ENCODE data around the gene MUC5AC.
"Not testable (repeated sequence)": the region's sequence is repeated elsewhere in the genome, so short reads cannot be mapped to it uniquely, and the experiment has no call there.

Gene MUC5AC

DNA sequence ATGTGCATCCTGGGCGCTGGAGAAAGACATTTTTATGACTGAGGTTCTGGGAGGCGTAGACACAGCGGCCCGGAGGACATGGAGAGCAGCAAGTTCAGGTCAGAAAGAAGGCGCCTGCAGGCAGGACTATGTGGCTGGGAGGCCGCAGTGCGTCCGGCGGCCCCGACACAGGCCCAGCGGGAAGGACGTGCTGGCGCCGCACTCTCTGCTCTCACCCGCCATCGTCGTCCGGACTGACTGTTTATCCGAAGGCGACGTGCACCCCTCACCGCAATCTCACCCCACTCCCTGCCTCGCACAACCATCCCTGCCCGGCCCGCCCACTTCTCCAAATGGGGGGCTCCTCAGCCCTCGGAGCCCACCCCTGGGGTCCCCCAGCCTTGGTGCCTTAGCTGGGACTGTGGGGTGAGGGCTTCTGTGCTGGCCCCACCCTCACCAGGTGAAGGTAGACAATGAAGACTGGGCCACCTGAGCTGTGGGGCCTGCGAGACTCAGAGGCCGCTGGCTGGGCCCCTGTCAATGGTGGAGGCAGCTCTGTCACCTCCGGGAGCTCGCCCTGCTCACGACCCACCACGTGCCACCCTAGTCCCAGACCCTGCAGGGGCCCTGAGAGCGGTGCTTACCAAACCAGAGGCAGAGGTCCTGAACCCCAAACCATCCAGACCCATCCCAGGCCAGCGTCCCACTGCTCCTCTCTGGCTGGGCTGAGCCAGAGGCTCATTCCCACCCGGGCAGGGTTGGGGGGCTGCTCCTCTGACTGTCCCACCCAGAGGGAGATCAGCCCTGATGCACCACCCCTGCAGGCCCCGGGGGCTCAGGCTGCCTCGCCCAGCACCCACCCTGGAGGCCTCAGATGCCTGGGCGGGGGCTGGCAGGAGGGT lies 48.9 kb downstream of the MUC5AC start:
- no peak for DNase-seq (ENCODE audit: low read depth in 2 of 3, low spot score in 1 of 3)

GRCh38 chr11:1207401-1208143 lies 49.8 kb downstream of the MUC5AC start:
- DNase-seq (ENCODE audit: low read depth in 2 of 3, low spot score in 1 of 3) = no peak

DNA sequence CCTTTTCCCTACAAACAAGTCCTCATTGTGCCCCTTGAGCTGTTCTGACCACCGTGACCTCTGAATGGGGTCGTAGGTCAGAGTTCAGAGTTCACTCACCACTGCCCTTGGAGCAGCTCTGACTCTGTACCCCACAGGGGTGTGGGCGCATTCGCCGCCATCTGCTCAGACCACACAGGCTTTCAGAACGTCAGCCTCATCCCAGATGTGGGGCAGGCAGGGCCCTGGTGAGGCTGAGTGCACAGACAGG lies 50.3 kb downstream of the MUC5AC start:
- DNase-seq (ENCODE audit: low read depth in 2 of 3, low spot score in 1 of 3) = no peak

GRCh38 chr11:1208394-1209261 lies 50.9 kb downstream of the MUC5AC start:
- DNase-seq (ENCODE audit: low read depth in 2 of 3, low spot score in 1 of 3) = no peak

GRCh38 chr11:1209371-1210057 lies 51.8 kb downstream of the MUC5AC start:
- DNase-seq (ENCODE audit: low read depth in 2 of 3, low spot score in 1 of 3) = no peak

- no peak for DNase-seq (ENCODE audit: low read depth in 2 of 3, low spot score in 1 of 3)
These were observed 54.1 kb downstream of the MUC5AC start for GRCh38 chr11:1211838-1212237.

DNA sequence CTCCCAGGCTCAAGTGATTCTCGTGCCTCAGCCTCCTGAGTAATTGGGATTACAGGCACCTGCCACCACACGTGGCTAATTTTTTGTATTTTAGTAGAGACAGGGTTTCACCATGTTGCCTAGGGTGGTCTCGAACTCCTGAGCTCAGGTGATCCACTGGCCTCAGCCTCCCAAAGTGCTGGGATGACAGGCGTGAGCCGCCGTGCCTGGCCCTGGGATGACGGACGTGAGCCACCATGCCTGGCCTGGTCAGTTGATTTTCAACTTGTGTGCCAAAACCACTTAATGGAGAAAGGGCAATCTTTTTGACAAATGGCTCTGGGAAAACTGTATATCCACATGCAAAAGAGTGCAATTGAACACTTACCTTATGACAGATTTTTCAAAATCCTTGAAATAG lies 58.1 kb downstream of the MUC5AC start:
- not testable (repeated sequence) for DNase-seq (ENCODE audit: low read depth in 2 of 3, low spot score in 1 of 3)

DNA sequence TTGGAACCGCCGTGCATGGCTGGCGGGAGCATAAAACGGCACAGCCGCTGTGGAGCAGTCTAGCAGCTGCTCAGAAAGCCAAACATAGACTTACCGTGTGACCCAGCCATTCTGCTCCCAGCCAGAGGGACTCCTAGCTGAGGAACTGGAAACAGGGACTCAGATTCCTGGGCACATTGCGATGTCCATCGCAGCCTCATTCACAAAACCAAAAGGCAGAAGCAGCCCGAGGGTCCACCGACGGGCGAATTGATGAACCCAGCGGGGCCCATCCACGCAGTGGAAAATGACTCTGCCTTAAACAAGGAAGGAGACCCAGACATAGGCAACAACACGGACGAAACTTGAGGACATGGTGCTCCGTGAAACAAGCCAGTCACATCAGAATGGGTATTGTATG lies 59.4 kb downstream of the MUC5AC start:
- DNase-seq (ENCODE audit: low read depth in 2 of 3, low spot score in 1 of 3) = no peak

DNA sequence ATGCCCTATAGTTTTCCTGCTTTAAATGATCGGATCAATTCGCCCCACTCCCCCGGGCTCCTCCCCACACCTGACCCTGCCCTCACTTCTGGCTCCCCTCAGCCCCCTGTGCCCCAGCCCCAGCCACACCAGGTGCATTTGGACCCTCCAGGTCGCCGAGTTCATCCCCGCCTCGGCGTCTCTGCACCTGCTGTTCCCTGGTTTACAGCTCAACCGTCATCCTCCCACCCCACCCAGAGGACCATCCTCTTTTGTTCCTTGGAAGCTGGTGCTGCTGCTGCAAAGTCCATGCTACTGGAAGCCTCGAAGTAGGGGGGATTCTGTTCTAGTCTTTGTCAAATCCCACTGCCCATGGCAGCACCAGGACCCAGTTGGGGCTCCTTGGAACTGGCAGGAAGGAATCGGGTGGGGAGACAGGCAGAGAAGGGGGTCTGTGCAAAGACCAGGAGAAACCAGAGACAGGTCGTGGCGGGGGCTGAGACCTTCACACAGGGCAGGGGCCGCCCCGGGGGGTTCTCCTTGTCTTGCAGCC lies 60.6 kb downstream of the MUC5AC start:
- DNase-seq (ENCODE audit: low read depth in 2 of 3, low spot score in 1 of 3) = no peak

GRCh38 chr11:1218788-1219445 lies 61.2 kb downstream of the MUC5AC start:
- DNase-seq (ENCODE audit: low read depth in 2 of 3, low spot score in 1 of 3) = no peak

GRCh38 chr11:1219446-1219833 lies 61.7 kb downstream of the MUC5AC start:
- no peak for DNase-seq (ENCODE audit: low read depth in 2 of 3, low spot score in 1 of 3)

DNA sequence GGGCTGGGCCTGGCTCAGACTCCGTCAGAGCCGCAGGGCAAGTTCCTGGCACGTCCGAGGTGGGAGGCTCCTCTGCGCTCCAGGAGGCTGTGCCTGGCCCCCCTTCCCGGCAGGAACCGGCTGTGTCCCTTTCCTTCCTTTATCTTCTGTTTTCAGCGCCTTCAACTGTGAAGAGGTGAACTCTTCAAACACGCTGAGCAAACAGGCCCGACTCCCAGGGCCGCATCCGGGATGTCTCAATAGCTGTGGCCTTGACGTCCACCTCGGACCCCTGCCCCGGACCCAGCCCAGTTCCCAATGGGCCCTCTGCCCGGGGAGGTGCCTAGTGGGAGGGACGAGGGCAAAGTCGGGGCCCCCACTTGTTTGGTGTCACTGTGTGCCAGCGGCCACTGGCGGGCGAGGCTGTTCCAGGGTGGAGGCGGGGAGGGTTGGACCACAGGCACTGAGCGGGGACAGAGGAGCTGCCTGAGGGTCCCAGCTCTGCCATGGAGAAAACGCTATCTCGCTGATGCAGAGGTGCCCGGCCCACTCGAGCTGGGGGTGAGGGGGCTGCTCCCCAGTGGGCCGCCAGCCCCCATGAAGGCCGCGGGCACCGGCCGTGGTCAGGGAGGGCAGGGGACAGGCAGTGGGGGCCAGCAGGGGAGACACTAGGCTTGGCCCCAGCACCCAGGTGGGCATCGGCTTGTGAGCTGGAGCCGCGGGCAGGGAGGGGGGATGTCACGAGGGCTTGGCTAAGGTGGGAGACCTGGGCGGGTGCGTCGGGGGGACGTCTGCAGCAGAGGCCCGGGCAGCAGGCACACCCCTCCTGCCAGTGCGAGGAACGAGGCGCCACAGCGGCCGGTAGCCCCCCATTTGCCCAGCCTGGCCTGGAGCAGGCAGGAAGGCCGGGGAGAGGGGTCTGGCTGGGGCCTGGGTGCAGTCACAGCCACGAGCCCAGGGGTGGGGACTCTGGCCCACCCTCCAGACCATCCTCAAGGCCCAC lies 62.4 kb downstream of the MUC5AC start:
- no peak for DNase-seq (ENCODE audit: low read depth in 2 of 3, low spot score in 1 of 3)

- DNase-seq (ENCODE audit: low read depth in 2 of 3, low spot score in 1 of 3) = no peak
These were observed 63.4 kb downstream of the MUC5AC start for GRCh38 chr11:1220941-1221721.

- no peak for DNase-seq (ENCODE audit: low read depth in 2 of 3, low spot score in 1 of 3)
These were observed 64.1 kb downstream of the MUC5AC start for GRCh38 chr11:1221848-1222311.

DNA sequence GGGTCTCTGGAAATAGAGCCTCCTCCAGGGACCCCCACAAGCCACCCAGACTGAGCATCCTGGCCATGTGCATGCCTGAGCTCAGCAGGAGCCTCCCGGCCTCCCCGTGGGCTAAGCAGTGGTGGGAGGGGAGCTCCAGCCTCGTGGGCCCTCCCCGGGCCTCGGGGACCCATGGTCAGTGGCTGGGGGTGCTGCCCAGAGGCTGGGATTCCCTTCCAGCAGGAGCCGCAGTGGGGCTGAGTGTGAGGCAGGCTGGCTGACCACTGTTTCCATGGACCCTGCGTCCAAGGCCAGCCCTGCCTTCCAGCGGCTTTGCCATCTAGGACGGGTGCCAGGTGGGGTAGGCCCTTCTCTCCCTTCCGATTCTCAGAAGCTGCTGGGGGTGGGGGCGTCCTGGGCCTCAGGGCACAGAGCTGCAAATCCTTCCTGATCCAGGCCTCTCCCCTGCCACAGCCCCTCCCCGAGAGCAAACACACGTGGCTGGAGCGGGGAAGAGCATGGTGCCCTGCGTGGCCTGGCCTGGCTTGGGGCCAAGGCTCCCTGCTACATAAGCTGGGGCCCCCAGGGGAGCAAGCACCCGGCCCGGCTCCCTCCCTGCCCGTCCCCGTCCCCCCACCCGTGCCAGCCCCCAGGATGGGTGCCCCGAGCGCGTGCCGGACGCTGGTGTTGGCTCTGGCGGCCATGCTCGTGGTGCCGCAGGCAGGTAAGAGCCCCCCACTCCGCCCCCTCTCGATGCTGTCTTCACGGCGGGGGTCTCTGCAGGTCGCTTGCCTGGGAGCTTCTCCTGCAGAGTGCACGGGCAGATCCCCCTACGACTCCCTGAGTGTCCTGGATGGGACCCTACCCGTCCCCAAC lies 65.0 kb downstream of the MUC5AC start, which contains the start of gene MUC5B:
Gene MUC5B (plus strand): TSS at position 576 of the 855 bp plus-strand sequence. CDS start 58 bp downstream, at position 634.
- no peak for DNase-seq (ENCODE audit: low read depth in 2 of 3, low spot score in 1 of 3)

GRCh38 chr11:1223346-1224110 lies 65.8 kb downstream of the MUC5AC start:
- no peak for DNase-seq (ENCODE audit: low read depth in 2 of 3, low spot score in 1 of 3)

- DNase-seq (ENCODE audit: low read depth in 2 of 3, low spot score in 1 of 3) = no peak
These were observed 66.3 kb downstream of the MUC5AC start for GRCh38 chr11:1224111-1224490.

Measured in stimulated activated CD4-positive, alpha-beta T cell treated with anti-CD3 and anti-CD28 coated beads, Interleukin-12 subunit alpha, Interleukin-12 subunit beta, amount 100 ng/mL, for 48 hours (primary cell).